T-helper 17 cell (primary cell): ENCODE results near the gene KBTBD4. TPM values are rescaled to one million over a fixed set of nuclear protein-coding genes. Genes with fewer than 3 reads are reported as not detected.
"Not testable (repeated sequence)": the region's sequence is repeated elsewhere in the genome, so short reads cannot be mapped to it uniquely, and the experiment has no call there.

Source experiments
- ATAC-seq: fragments of 150-1000 bp; cut with Tn5 transposase; 2 replicates; pipeline ENCODE4 v1.10.0; 2021; ENCODE audit warnings: mild to moderate bottlenecking, moderate library complexity
- DNase-seq, 3 donors: peaks; one replicate each; pipeline versions ENCODE4 v3.0.0 to v3.0.0-alpha.2; 2020 to 2021
- H3K9me3 ChIP-seq: one replicate; pipeline ENCODE4 v1.7.0; 2013; ENCODE audit warnings: low read length, mild to moderate bottlenecking; ENCODE audit not compliant: control insufficient read depth, poor library complexity, severe bottlenecking
- H3K27ac Mint-ChIP-seq: one replicate; pipeline ENCODE4 v1.8.0; 2022; ENCODE audit warnings: mild to moderate bottlenecking, moderate library complexity, mixed read lengths
- H3K27me3 Mint-ChIP-seq: one replicate; pipeline ENCODE4 v1.8.0; 2022; ENCODE audit warnings: mixed read lengths
- H3K36me3 Mint-ChIP-seq: one replicate; pipeline ENCODE4 v1.8.0; 2022; ENCODE audit warnings: low read depth, mixed read lengths
- H3K4me1 Mint-ChIP-seq: one replicate; pipeline ENCODE4 v1.8.0; 2022; ENCODE audit warnings: mild to moderate bottlenecking, mixed read lengths
- H3K4me3 Mint-ChIP-seq: one replicate; pipeline ENCODE4 v1.8.0; 2022; ENCODE audit warnings: mild to moderate bottlenecking, moderate library complexity, mixed read lengths
- total RNA-seq, 4 donors: library from RNA in 2 of 4; stranded (reverse) in 2 of 4; gene quantifications; one replicate each; pipeline ENCODE4 v1.2.3 and lab custom pipeline; 2022 to 2026

KBTBD4 gene
- total RNA-seq, 2 donors from 2014 or later = 20.0 to 23.7 TPM

- peaks cover 14% of the 10 kb centered on the region for H3K4me1 Mint-ChIP-seq
- no peaks in the 10 kb centered on the region for H3K36me3 Mint-ChIP-seq
- peak; percentile 3 for ATAC-seq
- H3K27ac Mint-ChIP-seq = peak overlapping the region; percentile 72
- H3K27me3 Mint-ChIP-seq = no peaks in the 10 kb centered on the region
- DNase-seq = no peak
- no peaks in the 10 kb centered on the region for H3K9me3 ChIP-seq
- H3K4me3 Mint-ChIP-seq = peak overlapping the region; percentile 84
These were observed 13.8 kb downstream of the KBTBD4 start for GRCh38 chr11:47564933-47565339.

GRCh38 chr11:47564366-47564765 is 14.4 kb downstream of the KBTBD4 start:
- ATAC-seq, H3K36me3 Mint-ChIP-seq, H3K27me3 Mint-ChIP-seq, DNase-seq, H3K9me3 ChIP-seq: not testable (repeated sequence)
- peak overlapping the region; percentile 72 for H3K27ac Mint-ChIP-seq
- peaks cover 12% of the 10 kb centered on the region for H3K4me1 Mint-ChIP-seq
- H3K4me3 Mint-ChIP-seq = peak overlapping the region; percentile 84

GRCh38 chr11:47562393-47562792 is 16.4 kb downstream of the KBTBD4 start:
- not testable (repeated sequence) for H3K27ac Mint-ChIP-seq, H3K36me3 Mint-ChIP-seq

GRCh38 chr11:47560426-47560825 is 18.3 kb downstream of the KBTBD4 start:
- no peak for DNase-seq
- no peak for ATAC-seq
- Mint-ChIP-seq H3K4me3 (no peak overlapping the region), H3K4me1 (peaks cover 6% of the 10 kb centered on the region), H3K27ac (no peak overlapping the region), H3K36me3 (no peaks in the 10 kb centered on the region), H3K27me3 (no peaks in the 10 kb centered on the region)
- no peaks in the 10 kb centered on the region for H3K9me3 ChIP-seq

More at GRCh38 chr11:47562393-47562792, 16.4 kb downstream of the KBTBD4 start:
- H3K9me3 ChIP-seq, ATAC-seq, DNase-seq, H3K4me3 Mint-ChIP-seq, H3K27me3 Mint-ChIP-seq: not testable (repeated sequence)
- peaks cover 12% of the 10 kb centered on the region for H3K4me1 Mint-ChIP-seq

- no peaks in the 10 kb centered on the region for H3K9me3 ChIP-seq
- ATAC-seq (no peak), DNase-seq (no peak)
- Mint-ChIP-seq H3K4me1 (peaks cover 2% of the 10 kb centered on the region), H3K4me3 (no peak overlapping the region), H3K36me3 (no peaks in the 10 kb centered on the region), H3K27me3 (no peaks in the 10 kb centered on the region), H3K27ac (no peak overlapping the region)
These were observed 20.1 kb downstream of the KBTBD4 start for GRCh38 chr11:47558695-47559094.

GRCh38 chr11:47557004-47557403 is 21.8 kb downstream of the KBTBD4 start:
- not testable (repeated sequence) for H3K36me3 Mint-ChIP-seq, ATAC-seq, DNase-seq, H3K9me3 ChIP-seq, H3K4me3 Mint-ChIP-seq, H3K27ac Mint-ChIP-seq, H3K27me3 Mint-ChIP-seq
- peaks cover 11% of the 10 kb centered on the region for H3K4me1 Mint-ChIP-seq

- Mint-ChIP-seq H3K27ac (peak overlapping the region; percentile 79), H3K27me3 (no peaks in the 10 kb centered on the region), H3K36me3 (no peaks in the 10 kb centered on the region), H3K4me3 (peak overlapping the region; percentile 97), H3K4me1 (peaks cover 29% of the 10 kb centered on the region)
- H3K9me3 ChIP-seq = no peaks in the 10 kb centered on the region
- ATAC-seq (peak; percentile 20), DNase-seq (no peak)
These were observed 25.4 kb downstream of the KBTBD4 start for GRCh38 chr11:47553406-47553743.

GRCh38 chr11:47552566-47553405 is 26.0 kb downstream of the KBTBD4 start, which contains the start of gene CELF1:
Gene CELF1, minus strand, starts transcription at chr11:47553132. Its CDS starts 53,609 bp downstream, at chr11:47499523.
- Mint-ChIP-seq H3K27ac (peak within 1 kb of the TSS; percentile 97), H3K27me3 (no peaks in the 10 kb centered on the region), H3K4me1 (peaks cover 33% of the 10 kb centered on the region), H3K36me3 (no peaks in the 10 kb centered on the region), H3K4me3 (peak within 1 kb of the TSS; percentile 97)
- peak; percentile 89 to 91 (median 90) for DNase-seq
- ATAC-seq = peak; percentile 95
- no peaks in the 10 kb centered on the region for H3K9me3 ChIP-seq

GRCh38 chr11:47552056-47552565 is 26.7 kb downstream of the KBTBD4 start:
- no peaks in the 10 kb centered on the region for H3K36me3 Mint-ChIP-seq
- ATAC-seq (no peak), DNase-seq (no peak)
- peaks cover 37% of the 10 kb centered on the region for H3K4me1 Mint-ChIP-seq
- no peaks in the 10 kb centered on the region for H3K9me3 ChIP-seq
- H3K4me3 Mint-ChIP-seq = peak overlapping the region; percentile 97
- peak overlapping the region; percentile 97 for H3K27ac Mint-ChIP-seq
- no peaks in the 10 kb centered on the region for H3K27me3 Mint-ChIP-seq

- H3K27me3 Mint-ChIP-seq = no peaks in the 10 kb centered on the region
- H3K4me1 Mint-ChIP-seq = peaks cover 39% of the 10 kb centered on the region
- H3K27ac Mint-ChIP-seq = peak overlapping the region; percentile 97
- H3K36me3 Mint-ChIP-seq = no peaks in the 10 kb centered on the region
- peak overlapping the region; percentile 97 for H3K4me3 Mint-ChIP-seq
- no peaks in the 10 kb centered on the region for H3K9me3 ChIP-seq
- no peak for ATAC-seq
- DNase-seq = no peak
These were observed 27.7 kb downstream of the KBTBD4 start for GRCh38 chr11:47551086-47551485.

GRCh38 chr11:47550288-47551047 is 28.3 kb downstream of the KBTBD4 start:
- peak overlapping the region; percentile 97 for H3K4me3 Mint-ChIP-seq
- no peak for DNase-seq
- peaks cover 39% of the 10 kb centered on the region for H3K4me1 Mint-ChIP-seq

GRCh38 chr11:47546274-47546673 is 32.5 kb downstream of the KBTBD4 start:
- DNase-seq, H3K36me3 Mint-ChIP-seq, H3K4me3 Mint-ChIP-seq, H3K9me3 ChIP-seq, H3K27ac Mint-ChIP-seq, H3K27me3 Mint-ChIP-seq, ATAC-seq: not testable (repeated sequence)
- peaks cover 37% of the 10 kb centered on the region for H3K4me1 Mint-ChIP-seq

More at GRCh38 chr11:47550288-47551047, 28.3 kb downstream of the KBTBD4 start:
- no peaks in the 10 kb centered on the region for H3K9me3 ChIP-seq
- Mint-ChIP-seq H3K36me3 (no peaks in the 10 kb centered on the region), H3K27me3 (no peaks in the 10 kb centered on the region), H3K27ac (peak overlapping the region; percentile 97)
- no peak for ATAC-seq

GRCh38 chr11:47545298-47545697 is 33.5 kb downstream of the KBTBD4 start:
- Mint-ChIP-seq H3K36me3 (no peaks in the 10 kb centered on the region), H3K4me3 (no peak overlapping the region), H3K4me1 (peaks cover 37% of the 10 kb centered on the region), H3K27ac (peak overlapping the region; percentile 91), H3K27me3 (no peaks in the 10 kb centered on the region)
- ATAC-seq (no peak), DNase-seq (no peak)
- no peaks in the 10 kb centered on the region for H3K9me3 ChIP-seq
